Nephron progenitor cell (in vitro differentiated cells): ENCODE measurements around the gene KIF1A.

Experiments used
- DNase-seq: peaks from one replicate; pipeline ENCODE4 v3.0.0; 2021
- H3K27ac Mint-ChIP-seq: 2 replicates; pipeline ENCODE4 v1.8.0; 2021; ENCODE audit warnings: mild to moderate bottlenecking, moderate library complexity, mixed read lengths
- H3K27me3 Mint-ChIP-seq: 2 replicates; pipeline ENCODE4 v1.8.0; 2021; ENCODE audit warnings: mild to moderate bottlenecking, low read depth, mixed read lengths; ENCODE audit not compliant: poor library complexity
- H3K36me3 Mint-ChIP-seq: 2 replicates; pipeline ENCODE4 v1.8.0; 2021; ENCODE audit warnings: low read depth, mixed read lengths
- H3K4me1 Mint-ChIP-seq: 2 replicates; pipeline ENCODE4 v1.8.0; 2021; ENCODE audit warnings: mixed read lengths
- H3K4me3 Mint-ChIP-seq: 2 replicates; pipeline ENCODE4 v1.8.0; 2021; ENCODE audit warnings: mild to moderate bottlenecking, moderate library complexity, mixed read lengths
- H3K9me3 Mint-ChIP-seq: 2 replicates; pipeline ENCODE4 v1.8.0; 2021; ENCODE audit warnings: mild to moderate bottlenecking, moderate library complexity, mixed read lengths
- CTCF ChIP-seq: fragments of 200-600 bp; sonication (generic); IDR thresholded peaks from 2 replicates; pipeline ENCODE4 v1.5.0; 2021; ENCODE audit warnings: antibody characterized with exemption

The KIF1A gene

GRCh38 chr2:240672701-240673190 is 147.3 kb downstream of the KIF1A start:
- no peaks in the 10 kb centered on the region for H3K9me3 Mint-ChIP-seq
- peaks cover 38% of the 10 kb centered on the region for H3K27me3 Mint-ChIP-seq
- H3K36me3 Mint-ChIP-seq: no peaks in the 10 kb centered on the region
- H3K4me1 Mint-ChIP-seq: peaks cover 7% of the 10 kb centered on the region
- H3K27ac Mint-ChIP-seq: no peak overlapping the region
- no peak for DNase-seq
- no peak overlapping the region for H3K4me3 Mint-ChIP-seq
- TF ChIP-seq CTCF: no peak

- Mint-ChIP-seq H3K4me3 (no peak overlapping the region), H3K27me3 (peaks cover 43% of the 10 kb centered on the region), H3K36me3 (no peaks in the 10 kb centered on the region), H3K4me1 (peaks cover 7% of the 10 kb centered on the region), H3K9me3 (no peaks in the 10 kb centered on the region), H3K27ac (no peak overlapping the region)
- TF ChIP-seq CTCF: no peak
- DNase-seq: no peak
These were observed 147.8 kb downstream of the KIF1A start for GRCh38 chr2:240672076-240672700.

- H3K27ac Mint-ChIP-seq: no peak overlapping the region
- H3K27me3 Mint-ChIP-seq: peaks cover 54% of the 10 kb centered on the region
These were observed 149.1 kb downstream of the KIF1A start for GRCh38 chr2:240670950-240671349.

GRCh38 chr2:240670402-240670801 is 149.6 kb downstream of the KIF1A start:
- Mint-ChIP-seq H3K36me3 (no peaks in the 10 kb centered on the region), H3K27ac (no peak overlapping the region), H3K4me1 (peaks cover 7% of the 10 kb centered on the region), H3K9me3 (peaks cover 6% of the 10 kb centered on the region), H3K27me3 (peaks cover 58% of the 10 kb centered on the region), H3K4me3 (no peak overlapping the region)
- no peak for TF ChIP-seq CTCF
- DNase-seq: no peak

More at GRCh38 chr2:240670950-240671349, 149.1 kb downstream of the KIF1A start:
- Mint-ChIP-seq H3K9me3 (peaks cover 4% of the 10 kb centered on the region), H3K4me3 (no peak overlapping the region), H3K4me1 (peaks cover 7% of the 10 kb centered on the region), H3K36me3 (no peaks in the 10 kb centered on the region)
- DNase-seq: no peak
- TF ChIP-seq CTCF: no peak

- Mint-ChIP-seq H3K36me3 (no peaks in the 10 kb centered on the region), H3K9me3 (peaks cover 41% of the 10 kb centered on the region), H3K4me3 (no peak overlapping the region), H3K4me1 (no peaks in the 10 kb centered on the region), H3K27ac (no peak overlapping the region), H3K27me3 (peaks cover 78% of the 10 kb centered on the region)
- TF ChIP-seq CTCF: no peak
- no peak for DNase-seq
These were observed 155.4 kb downstream of the KIF1A start for GRCh38 chr2:240664622-240665021.
